IMR-90 (cell line): Measurements from ENCODE around the gene GREB1L.

Source experiments
- CTCF ChIP-seq: conservative IDR thresholded peaks from 2 replicates; pipeline ENCODE4 v1.5.1; 2012; ENCODE audit warnings: mild to moderate bottlenecking, low read depth, low read length, improper control_type of control experiment
- ELK1 ChIP-seq: fragments of 150-350 bp; IDR thresholded peaks from 2 replicates; pipeline ENCODE4 v1.6.1; 2016; ENCODE audit warnings: low read depth, mild to moderate bottlenecking, low read length, moderate library complexity, borderline replicate concordance
- POLR2A ChIP-seq: IDR thresholded peaks from 2 replicates; pipeline ENCODE4 v1.6.1; 2012; ENCODE audit warnings: mild to moderate bottlenecking, low read depth, low read length
- RAD21 ChIP-seq: IDR thresholded peaks from 2 replicates; pipeline ENCODE4 v1.6.1; 2012; ENCODE audit warnings: low read length, improper control_type of control experiment
- SMC3 ChIP-seq: fragments of 150-350 bp; IDR thresholded peaks from 2 replicates; pipeline ENCODE4 v1.6.1; 2016; ENCODE audit warnings: low read depth, mild to moderate bottlenecking, antibody characterized with exemption, low read length, moderate library complexity

- TF ChIP-seq POLR2A (no peak), CTCF (no peak), RAD21 (no peak), SMC3 (no peak), ELK1 (no peak)
Measured at GRCh38 chr18:21210784-21211183, 31.2 kb upstream of the GREB1L start.
